Activated CD8-positive, alpha-beta T cell treated with anti-CD3 and anti-CD28 coated beads for 36 hours (primary cell): ENCODE results near the gene PSD2. TPM values are rescaled to one million over a fixed set of nuclear protein-coding genes. Genes with fewer than 3 reads are reported as not detected.

Experiments
- ATAC-seq: fragments of 200-7000 bp; cut with Tn5 transposase; one replicate; pipeline ENCODE4 v1.10.0; 2021; ENCODE audit warnings: mild to moderate bottlenecking, moderate library complexity
- CTCF ChIA-PET: fragments of 350-600 bp; sonication (Branson Sonifier 250); formaldehyde crosslinking; loops from one replicate; lab custom pipeline; 2021; ENCODE audit warnings: antibody characterized with exemption; lab: Charles Lee
- POLR2A ChIA-PET: fragments of 350-600 bp; sonication (Branson Sonifier 250); formaldehyde crosslinking; loops from one replicate; lab custom pipeline; 2021; ENCODE audit warnings: antibody characterized with exemption; lab: Charles Lee
- DNase-seq: peaks from one replicate; pipeline ENCODE4 v3.0.0-alpha.2; 2020
- H3K27ac Mint-ChIP-seq: one replicate; pipeline ENCODE4 v1.8.0; 2021; ENCODE audit warnings: mild to moderate bottlenecking, mixed read lengths
- H3K27me3 Mint-ChIP-seq: one replicate; pipeline ENCODE4 v1.8.0; 2021; ENCODE audit warnings: mixed read lengths
- H3K36me3 Mint-ChIP-seq: one replicate; pipeline ENCODE4 v1.8.0; 2021; ENCODE audit warnings: low read depth, mixed read lengths
- H3K4me1 Mint-ChIP-seq: one replicate; pipeline ENCODE4 v1.8.0; 2021; ENCODE audit warnings: low read depth, mixed read lengths
- H3K4me3 Mint-ChIP-seq: one replicate; pipeline ENCODE4 v1.8.0; 2021; ENCODE audit warnings: mild to moderate bottlenecking, moderate library complexity, mixed read lengths
- H3K9me3 Mint-ChIP-seq: one replicate; pipeline ENCODE4 v1.8.0; 2021; ENCODE audit warnings: mixed read lengths
- intact Hi-C: fragments of 100-400 bp; cut with micrococcal nuclease; formaldehyde crosslinking; loops from one replicate; pipeline ENCODE4 v1.10.0; 2022
- total RNA-seq, 2 experiments: library from RNA; stranded (reverse); gene quantifications; one replicate each; pipeline ENCODE4 v1.2.3, GENCODE V29; 2021
- TF ChIP-seq, protein P1 (sequence below): fragments of 200-600 bp; IDR thresholded peaks from one replicate; pipeline ENCODE4 v1.8.0; 2022; ENCODE audit warnings: antibody characterized with exemption, mild to moderate bottlenecking

Gene PSD2
- total RNA-seq, 2 experiments from 2014 or later: 0.14 TPM; not detected in 1

DNA sequence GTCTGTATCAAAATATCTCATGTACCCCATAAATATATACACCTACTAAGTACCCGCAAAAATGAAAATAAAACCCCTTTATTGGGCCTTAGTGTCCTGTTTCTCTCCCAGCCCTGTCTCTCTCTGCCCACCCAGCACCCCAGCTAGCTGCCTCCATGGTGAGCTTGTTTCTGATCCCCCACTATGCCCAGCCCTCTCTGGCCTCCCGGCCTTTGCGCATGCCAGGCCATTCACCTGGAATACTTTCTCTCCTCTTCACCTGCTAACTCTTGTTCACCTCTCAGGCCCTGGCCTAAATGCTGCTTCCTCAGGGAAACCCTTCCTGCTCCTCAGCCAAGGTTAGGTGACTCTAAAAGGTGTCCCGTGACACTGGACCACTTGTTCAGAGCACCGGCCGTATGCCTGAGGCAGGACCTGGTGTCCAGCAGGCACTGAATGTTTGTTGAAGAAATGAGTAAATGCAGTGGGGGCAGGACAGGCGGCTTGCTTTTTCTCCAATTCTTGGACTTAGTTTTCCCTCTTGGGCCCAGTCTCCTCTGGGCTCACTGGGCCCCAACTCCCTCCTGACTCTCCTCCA is 58.5 kb downstream of the PSD2 start:
- intact Hi-C loops: no loop called here
- no peak for DNase-seq
- no peak for ATAC-seq
- TF ChIP-seq, protein P1, sequence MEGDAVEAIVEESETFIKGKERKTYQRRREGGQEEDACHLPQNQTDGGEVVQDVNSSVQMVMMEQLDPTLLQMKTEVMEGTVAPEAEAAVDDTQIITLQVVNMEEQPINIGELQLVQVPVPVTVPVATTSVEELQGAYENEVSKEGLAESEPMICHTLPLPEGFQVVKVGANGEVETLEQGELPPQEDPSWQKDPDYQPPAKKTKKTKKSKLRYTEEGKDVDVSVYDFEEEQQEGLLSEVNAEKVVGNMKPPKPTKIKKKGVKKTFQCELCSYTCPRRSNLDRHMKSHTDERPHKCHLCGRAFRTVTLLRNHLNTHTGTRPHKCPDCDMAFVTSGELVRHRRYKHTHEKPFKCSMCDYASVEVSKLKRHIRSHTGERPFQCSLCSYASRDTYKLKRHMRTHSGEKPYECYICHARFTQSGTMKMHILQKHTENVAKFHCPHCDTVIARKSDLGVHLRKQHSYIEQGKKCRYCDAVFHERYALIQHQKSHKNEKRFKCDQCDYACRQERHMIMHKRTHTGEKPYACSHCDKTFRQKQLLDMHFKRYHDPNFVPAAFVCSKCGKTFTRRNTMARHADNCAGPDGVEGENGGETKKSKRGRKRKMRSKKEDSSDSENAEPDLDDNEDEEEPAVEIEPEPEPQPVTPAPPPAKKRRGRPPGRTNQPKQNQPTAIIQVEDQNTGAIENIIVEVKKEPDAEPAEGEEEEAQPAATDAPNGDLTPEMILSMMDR: no peak
- Mint-ChIP-seq H3K27me3 (no peaks in the 10 kb centered on the region), H3K9me3 (no peaks in the 10 kb centered on the region), H3K36me3 (no peaks in the 10 kb centered on the region), H3K27ac (no peak overlapping the region), H3K4me1 (no peaks in the 10 kb centered on the region), H3K4me3 (no peak overlapping the region)
- POLR2A ChIA-PET: no interaction called here
- CTCF ChIA-PET: interaction anchor here (0.6 to 3.0 kb wide), 3 partner anchors 9 to 66 kb away, joined by 3 to 20 read pairs (median 19); no protein-coding TSS in a partner anchor

DNA sequence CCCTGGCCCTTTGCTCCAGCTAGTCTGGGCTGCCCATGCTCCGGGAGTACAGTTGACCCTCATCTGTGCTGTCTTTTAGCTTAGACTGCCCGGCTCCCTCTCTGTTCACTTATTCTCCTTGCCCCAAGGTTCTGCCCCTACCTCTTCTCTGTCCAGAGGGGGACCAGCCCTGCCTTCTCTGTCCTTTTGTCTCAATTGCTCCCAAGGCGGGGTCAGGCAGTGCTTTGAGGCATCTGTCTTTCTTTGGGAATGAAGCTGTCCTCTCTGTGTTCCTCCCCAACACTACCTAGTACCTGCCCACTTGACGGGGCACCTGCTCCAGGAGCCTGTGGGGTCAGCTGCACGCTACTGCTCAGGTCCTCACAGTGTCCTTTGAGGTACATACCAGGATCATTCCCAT is 59.3 kb downstream of the PSD2 start:
- ChIA-PET CTCF (interaction anchor here (0.9 to 3.0 kb wide), 4 partner anchors 11 to 89 kb away, joined by 3 to 20 read pairs (median 13); no protein-coding TSS in a partner anchor), POLR2A (interaction anchor here (0.6 kb wide), 1 partner anchor 10 kb away, joined by 4 read pairs; no protein-coding TSS in a partner anchor)
- TF ChIP-seq, protein P1: no peak
- intact Hi-C loops: no loop called here
- no peak for ATAC-seq
- Mint-ChIP-seq H3K4me3 (no peak overlapping the region), H3K36me3 (no peaks in the 10 kb centered on the region), H3K27me3 (no peaks in the 10 kb centered on the region), H3K9me3 (no peaks in the 10 kb centered on the region), H3K4me1 (no peaks in the 10 kb centered on the region), H3K27ac (no peak overlapping the region)
- no peak for DNase-seq

DNA sequence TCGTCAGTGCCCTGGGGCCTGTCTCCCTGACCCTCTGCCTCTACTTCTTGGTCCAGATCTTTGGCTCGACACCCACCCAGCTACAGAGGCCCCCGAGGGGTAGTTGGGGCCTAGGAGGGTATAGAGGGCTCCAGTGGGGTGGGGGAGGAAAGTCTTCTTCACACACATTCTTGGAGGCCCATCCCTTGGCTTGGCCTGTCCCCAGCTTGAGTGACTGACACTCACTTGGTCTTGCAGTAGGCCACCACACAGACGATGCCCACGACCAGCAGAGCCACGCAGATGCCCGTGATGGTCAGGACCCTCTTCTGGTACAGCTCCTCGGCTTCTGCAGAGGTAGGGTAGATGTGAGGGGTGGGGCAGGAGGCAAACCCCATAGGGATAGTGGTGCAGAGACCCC is 59.8 kb downstream of the PSD2 start:
- intact Hi-C loops: no loop called here
- Mint-ChIP-seq H3K9me3 (no peaks in the 10 kb centered on the region), H3K27ac (no peak overlapping the region), H3K36me3 (no peaks in the 10 kb centered on the region), H3K27me3 (no peaks in the 10 kb centered on the region), H3K4me1 (no peaks in the 10 kb centered on the region), H3K4me3 (no peak overlapping the region)
- DNase-seq (no peak), ATAC-seq (no peak)
- CTCF ChIA-PET: interaction anchor here (0.9 to 3.0 kb wide), 4 partner anchors 12 to 90 kb away, joined by 3 to 20 read pairs (median 13); no protein-coding TSS in a partner anchor
- POLR2A ChIA-PET: interaction anchor here (0.6 to 1.1 kb wide), 2 partner anchors 8 to 10 kb away, joined by 3 to 4 read pairs; no protein-coding TSS in a partner anchor
- TF ChIP-seq, protein P1: no peak

DNA sequence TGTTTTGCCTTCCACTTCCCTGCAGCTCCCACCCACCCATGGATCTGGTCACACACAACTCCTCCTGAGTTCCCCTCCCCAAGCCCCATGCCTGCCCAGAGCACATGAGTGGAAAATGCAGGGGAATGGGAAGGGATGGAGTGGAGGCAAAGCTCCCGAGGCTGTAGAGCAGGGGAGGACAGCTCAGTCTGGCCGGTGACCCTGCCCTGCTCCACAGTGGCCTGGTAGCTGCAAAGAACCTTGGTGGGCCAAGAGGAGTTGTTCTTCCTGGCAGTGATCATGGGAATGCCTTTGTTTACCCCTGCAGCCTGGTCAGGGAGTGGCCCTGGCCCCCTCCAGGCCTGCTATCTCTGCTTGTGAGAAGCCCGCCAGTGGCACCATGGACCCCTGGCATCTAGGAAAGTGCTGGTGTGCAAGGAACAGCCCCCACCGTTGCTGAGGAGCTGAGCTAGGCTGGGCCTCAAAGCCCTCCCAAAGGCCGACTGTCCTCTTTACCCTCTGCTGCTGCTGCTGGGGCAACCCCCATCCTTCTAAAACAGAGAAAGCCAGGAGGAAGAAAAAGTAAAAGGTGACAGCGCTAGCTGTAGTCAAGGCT is 60.4 kb downstream of the PSD2 start:
- no peaks in the 10 kb centered on the region for H3K9me3 Mint-ChIP-seq
- intact Hi-C loops: no loop called here
- ChIA-PET CTCF (interaction anchor here (2.3 to 3.0 kb wide), 3 partner anchors 12 to 81 kb away, joined by 7 to 20 read pairs (median 19); no protein-coding TSS in a partner anchor), POLR2A (interaction anchor here (1.1 kb wide), 1 partner anchor 9 kb away, joined by 3 read pairs; no protein-coding TSS in a partner anchor)
- H3K27me3 Mint-ChIP-seq: no peaks in the 10 kb centered on the region
- no peak overlapping the region for H3K4me3 Mint-ChIP-seq
- H3K4me1 Mint-ChIP-seq: no peaks in the 10 kb centered on the region
- ATAC-seq (no peak), DNase-seq (no peak)
- H3K36me3 Mint-ChIP-seq: no peaks in the 10 kb centered on the region
- TF ChIP-seq, protein P1: no peak
- H3K27ac Mint-ChIP-seq: no peak overlapping the region

DNA sequence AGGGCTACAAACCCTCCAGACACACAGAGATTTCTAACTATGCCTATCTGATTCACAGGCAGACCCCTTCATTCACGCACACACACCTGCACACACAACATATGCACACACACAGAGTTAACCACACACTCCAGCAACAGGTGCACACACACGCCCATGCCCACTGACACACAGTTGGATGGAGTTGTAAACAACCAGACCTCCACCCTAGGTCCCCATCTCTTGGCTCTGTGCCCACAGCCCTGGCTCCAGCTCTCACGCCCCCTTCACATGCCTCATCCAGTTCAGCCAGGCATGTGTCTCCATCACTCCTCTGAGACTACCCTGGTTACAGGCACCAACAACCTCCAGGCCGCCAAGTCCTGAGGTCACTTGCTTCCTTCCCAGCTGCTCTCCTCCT is 61.1 kb downstream of the PSD2 start:
- H3K27me3 Mint-ChIP-seq: no peaks in the 10 kb centered on the region
- H3K4me1 Mint-ChIP-seq: no peaks in the 10 kb centered on the region
- POLR2A ChIA-PET: no interaction called here
- H3K27ac Mint-ChIP-seq: no peak overlapping the region
- H3K9me3 Mint-ChIP-seq: no peaks in the 10 kb centered on the region
- TF ChIP-seq, protein P1: no peak
- intact Hi-C loops: no loop called here
- no peaks in the 10 kb centered on the region for H3K36me3 Mint-ChIP-seq
- CTCF ChIA-PET: interaction anchor here (2.3 to 3.0 kb wide), 3 partner anchors 13 to 81 kb away, joined by 7 to 20 read pairs (median 19); no protein-coding TSS in a partner anchor
- no peak for ATAC-seq
- no peak for DNase-seq
- no peak overlapping the region for H3K4me3 Mint-ChIP-seq
